ENCODE results near the gene LRTM2.
A peak's percentile ranks its signal among the peaks of the same experiment; 100 is the strongest.

LRTM2 gene

DNA sequence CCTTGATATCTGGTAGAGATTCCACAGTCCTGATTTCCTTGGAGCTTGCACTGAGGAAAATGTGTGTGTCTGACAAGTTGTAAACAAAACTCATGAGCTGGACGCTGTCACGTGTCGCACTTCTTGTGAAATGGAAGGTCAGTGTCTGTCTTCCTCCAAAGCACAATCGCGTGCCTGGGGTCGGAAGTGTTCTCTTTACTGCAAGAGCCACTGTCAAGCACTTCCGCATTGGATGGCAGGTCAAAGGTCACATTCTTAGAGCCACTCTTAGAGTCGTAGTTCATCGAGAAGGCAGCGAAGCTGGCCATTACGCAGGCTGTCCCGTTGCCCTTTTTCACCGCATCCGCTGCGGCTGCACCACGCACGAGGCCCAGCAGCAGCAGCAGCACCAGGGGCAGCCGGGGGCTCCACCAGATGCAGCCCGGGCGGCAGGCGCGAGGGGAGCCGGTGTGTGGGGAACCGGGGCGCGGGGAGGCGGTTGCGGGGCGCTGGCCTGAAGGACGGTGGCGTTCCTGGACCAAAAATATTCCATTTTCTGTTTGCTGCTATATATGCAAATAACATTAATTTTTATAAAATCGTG lies 45.0 kb downstream of the LRTM2 start:
- DNase-seq (ENCODE audit: low spot score), result no peak

DNA sequence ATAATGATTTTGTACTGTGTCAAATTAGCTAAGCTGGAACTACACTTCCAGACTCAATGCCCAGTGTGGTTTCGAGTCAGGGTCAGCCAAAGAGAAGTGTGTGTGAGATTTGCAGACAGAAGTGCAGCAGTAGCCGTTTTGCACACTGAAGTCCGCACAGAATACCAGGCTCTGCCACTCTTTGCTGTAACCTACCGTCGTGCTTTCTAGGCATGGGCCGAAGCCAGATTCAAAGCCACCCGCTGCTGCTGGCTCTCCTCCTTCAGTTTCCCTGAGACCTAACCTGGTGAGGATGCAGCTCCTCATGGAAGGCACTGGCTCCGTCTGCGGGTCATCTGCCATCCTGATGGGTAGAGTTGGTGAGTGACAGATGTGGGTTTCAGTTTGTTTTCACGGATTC lies 48.8 kb downstream of the LRTM2 start:
- no peak for DNase-seq (ENCODE audit: low spot score)

GRCh38 chr12:1870086-1870485 lies 49.7 kb downstream of the LRTM2 start:
- DNase-seq (ENCODE audit: low spot score), result no peak

GRCh38 chr12:1870998-1871917 lies 50.9 kb downstream of the LRTM2 start:
- no peak for DNase-seq (ENCODE audit: low spot score)

DNA sequence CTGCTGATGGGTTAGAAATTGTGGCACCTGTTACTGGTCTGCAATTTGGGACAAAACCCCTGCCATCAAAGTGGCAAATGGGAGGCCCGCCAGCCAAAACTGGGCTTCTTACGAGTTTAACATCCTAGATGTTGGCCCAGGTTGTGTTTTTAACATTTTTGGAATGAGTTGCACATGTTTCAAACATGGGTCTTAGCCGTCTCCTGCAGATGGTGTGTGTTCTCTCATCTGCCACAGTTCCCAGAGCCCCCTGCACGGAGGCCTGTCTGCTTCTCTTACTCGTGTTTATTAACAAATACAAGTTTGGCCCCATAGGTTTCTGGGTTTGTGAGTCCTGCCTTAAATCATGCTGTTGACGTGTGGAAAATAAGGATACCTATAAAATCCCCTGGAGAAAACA lies 51.6 kb downstream of the LRTM2 start:
- no peak for DNase-seq (ENCODE audit: low spot score)

- no peak for DNase-seq (ENCODE audit: low spot score)
These were observed 52.1 kb downstream of the LRTM2 start for GRCh38 chr12:1872448-1872847.

DNA sequence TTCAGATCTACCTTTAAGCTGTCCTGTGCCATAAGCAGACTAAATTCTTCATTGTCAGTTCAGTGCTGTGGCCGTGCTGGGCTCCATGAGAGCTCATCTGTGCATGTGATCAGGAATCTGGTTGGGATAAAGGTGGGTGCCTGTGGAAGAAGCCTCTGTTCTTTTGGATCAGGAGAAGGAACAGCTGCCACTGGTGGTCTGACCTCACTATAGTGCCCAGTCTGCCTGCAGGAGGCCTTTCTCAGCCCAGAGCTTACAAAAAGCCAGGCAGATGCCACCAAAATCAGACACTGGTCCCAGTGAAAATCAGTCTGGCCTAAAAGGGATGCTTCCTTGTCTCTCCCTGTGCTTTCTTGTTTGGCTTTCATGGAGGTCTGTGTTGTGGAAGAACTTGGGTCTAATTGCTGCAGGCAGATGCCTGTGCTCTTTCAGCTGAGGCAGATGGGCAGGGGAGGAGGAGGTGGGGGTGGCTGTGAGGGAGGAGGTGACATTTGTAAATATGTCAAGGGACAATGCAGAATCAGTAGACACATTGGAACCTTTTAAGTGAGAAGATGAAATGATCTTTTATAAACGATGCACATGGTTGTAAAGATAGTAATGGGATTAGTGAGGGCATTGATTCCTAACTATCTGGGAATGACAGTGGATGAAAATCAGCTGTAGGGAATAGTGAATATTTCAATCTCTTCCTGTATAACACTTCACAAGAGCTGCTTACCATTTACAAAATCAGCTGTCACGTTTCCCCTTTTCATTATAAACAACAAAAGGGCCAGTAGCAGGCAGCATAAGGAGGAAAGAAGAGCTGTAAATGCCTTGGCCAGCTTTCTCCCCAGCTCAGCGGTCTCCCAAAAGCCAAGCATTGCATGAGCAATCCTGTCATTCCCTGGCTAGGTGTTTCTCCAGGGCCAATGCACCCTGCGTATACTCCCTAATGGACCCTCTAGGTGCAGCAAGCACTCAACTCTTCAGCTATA lies 53.5 kb downstream of the LRTM2 start:
- no peak for DNase-seq (ENCODE audit: low spot score)

DNA sequence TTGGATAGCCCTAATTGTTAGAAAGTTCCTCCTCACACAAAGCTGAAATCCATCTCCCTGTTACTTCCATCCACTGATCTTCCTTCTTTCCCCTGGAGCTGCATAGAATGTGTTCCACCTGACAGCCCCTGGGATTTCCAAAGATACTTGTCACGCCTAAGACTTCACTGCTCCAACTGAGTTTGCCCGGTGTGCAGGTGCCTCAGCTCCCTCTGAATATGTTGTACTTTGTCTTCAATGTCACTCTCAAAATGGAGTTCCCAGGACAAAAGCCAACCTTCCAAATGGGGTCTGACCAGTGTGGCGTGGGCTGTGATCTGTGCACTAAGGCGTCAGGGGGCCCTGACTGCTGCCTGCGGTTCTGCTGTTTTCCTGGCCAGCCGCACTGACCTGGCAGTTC lies 55.2 kb downstream of the LRTM2 start:
- DNase-seq (ENCODE audit: low spot score), result peak; percentile 3

DNA sequence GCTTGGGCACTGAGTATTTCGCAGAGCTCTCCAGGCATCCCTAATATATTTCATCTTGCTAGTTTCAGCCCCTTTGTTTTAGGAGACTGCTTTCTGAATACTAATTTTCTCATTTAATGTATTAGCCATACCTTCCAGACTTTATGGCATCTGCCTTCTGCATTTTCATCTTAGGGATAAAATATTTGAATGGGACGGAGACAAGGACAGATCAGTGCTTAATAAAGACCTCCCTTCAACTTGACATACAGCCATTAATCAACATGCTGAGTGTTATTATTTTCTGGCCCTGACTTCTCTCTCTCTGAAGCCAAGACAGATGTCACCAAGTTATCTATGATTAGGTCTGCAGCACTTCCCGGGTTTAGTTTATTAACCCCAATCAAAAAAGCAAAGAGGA lies 55.7 kb downstream of the LRTM2 start:
- no peak for DNase-seq (ENCODE audit: low spot score)

GRCh38 chr12:1877169-1877878 lies 57.0 kb downstream of the LRTM2 start:
- peak; percentile 2 for DNase-seq (ENCODE audit: low spot score)

DNA sequence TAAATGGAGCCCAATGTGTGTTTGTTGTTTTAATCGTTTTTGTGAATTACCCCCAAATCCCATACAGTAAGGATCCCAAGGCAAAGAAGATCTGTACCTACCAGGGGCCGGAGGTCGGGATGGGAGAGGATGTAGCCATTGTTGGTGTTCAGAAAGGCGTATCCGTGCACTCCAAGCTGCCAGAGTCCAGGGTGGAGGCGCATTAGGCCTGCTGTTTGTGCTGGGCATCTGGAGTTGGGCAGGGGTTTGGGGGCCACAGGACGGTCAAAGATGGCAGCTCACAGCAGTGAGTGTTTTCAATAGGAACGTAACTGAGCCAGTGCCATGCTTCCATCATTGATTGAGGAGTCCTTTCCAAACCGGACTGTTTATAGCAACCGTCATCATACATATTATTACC lies 57.8 kb downstream of the LRTM2 start:
- peak; percentile 4 for DNase-seq (ENCODE audit: low spot score)

DNA sequence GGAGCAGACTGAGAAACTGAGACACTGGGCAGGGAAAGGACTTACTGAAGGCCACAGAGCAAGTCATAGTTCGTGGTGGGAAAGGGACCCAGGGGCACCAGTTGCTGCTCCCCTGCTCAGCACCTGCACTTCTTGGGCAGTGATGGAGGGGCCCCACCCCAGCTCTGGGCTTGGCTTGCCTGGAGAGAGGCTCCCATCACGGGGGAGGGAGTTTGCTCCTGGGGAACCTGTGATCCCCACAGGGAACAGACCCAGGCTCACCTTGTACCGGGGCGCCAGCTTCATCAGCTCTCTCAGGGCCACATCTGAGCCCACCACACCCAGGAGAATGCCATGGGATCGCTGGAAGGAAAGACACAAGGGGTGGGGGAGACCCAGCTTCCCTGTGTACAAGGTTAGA lies 58.3 kb downstream of the LRTM2 start:
- peak; percentile 6 for DNase-seq (ENCODE audit: low spot score)

DNA sequence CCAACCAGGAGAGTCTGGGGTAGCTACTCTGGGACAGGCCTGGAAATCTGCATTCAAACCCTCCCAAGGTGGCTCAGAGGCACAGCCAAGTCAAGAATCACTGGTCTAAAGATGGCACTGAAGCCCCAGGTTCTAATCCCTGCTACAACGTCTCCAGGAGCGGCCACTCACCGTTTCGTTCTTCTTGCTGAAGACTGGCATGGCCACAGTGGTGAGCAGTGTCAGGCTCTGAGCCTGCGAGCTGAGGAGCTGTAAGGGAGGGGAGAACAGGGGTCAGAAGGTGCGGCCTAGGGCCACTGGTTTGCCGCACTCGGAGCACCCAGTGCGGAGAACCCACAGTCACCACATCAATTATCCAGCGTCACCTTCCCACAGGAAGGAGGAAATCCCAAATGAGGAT lies 59.3 kb downstream of the LRTM2 start:
- DNase-seq (ENCODE audit: low spot score), result no peak

DNA sequence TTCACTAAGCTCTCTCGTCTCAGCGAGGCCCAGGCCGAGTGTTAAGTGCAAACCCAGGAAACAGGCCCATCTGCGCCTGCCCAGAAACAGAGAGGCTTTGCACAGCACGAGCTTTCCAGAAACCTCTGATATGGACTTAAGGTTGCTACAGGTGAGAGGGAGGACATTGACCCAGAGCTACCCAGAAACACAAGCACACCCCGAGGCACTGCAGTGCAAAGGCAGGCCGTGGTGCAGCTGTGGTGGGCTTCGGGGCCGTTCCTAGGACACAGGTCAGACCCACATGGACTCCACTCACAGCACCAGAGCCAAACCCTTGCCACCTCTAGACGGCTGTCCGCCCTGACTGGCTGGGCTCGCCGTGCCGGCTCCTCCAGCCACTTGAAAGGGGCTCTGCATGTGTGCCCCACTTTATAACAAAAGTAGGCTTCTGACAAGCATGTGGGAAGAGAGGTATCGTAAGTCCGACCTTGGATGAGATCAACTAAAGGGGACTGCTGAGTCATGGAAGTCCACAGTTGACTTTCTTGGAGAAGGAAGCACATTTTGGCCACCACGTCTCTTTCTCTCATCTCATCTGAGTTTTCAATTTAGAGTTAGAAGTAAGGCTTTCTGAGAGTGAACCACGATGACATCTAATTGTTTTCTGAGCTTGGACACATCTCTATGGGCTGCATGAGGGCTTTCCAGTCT lies 59.9 kb downstream of the LRTM2 start:
- peak; percentile 2 for DNase-seq (ENCODE audit: low spot score)

DNA sequence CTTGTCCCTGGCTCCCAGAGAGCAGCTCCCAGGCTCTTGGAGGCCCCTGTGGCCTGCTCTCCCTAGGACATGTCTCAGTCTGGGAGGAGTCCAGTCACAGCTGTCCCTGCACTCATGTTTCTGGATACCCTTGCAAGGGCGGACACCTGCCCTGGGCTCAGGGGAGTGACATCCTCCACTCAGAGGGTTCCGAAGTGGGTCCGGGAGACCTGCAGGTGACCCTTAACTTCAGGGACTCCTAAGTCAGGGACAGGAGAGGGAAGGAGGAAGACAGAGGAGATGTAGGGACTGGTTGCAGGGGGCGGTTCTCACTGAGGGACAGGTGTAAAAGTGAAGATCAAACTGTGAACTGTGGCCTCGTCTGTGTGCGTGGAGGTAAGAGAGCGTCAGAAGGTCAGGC lies 60.5 kb downstream of the LRTM2 start:
- DNase-seq (ENCODE audit: low spot score), result peak; percentile 1

DNA sequence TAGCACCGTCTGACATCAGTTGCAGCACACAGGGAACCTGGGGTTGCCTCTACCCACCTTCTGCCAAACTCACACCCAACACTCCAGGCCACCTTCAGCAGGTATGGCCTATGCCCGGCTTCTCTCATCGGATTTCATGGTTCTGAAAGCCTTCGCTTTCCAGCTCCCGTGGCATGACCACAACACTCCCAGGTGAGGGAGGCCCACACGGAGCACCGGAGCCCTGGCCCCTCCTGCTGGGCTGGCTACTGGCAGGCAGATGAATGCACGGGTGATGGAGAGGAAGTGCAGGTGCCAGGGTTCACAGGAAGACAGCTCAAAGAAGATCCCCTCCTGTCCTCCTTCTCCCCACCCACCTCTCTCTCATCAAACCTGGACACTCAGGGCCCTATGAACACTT lies 60.9 kb downstream of the LRTM2 start:
- DNase-seq (ENCODE audit: low spot score), result peak; percentile 1

DNA sequence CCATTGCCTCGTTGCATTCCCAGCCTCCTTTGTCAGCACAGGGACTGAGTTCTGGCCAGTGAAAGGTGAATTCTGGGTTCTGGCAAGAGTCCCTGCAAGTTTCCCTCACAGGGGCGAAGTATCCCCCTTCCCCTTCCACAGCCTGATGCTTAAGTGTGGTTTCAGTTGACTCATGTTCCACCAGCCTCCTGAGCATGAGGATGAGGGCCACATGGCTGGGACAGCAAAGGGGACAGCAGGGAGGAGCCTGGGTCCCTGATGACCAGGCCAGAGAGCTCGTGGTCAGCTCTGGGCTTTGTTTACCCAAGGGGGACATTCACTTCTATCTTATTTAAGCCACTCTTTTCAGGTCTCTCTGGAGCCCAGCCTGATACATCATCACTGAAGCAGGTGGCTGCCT lies 61.6 kb downstream of the LRTM2 start:
- no peak for DNase-seq (ENCODE audit: low spot score)

DNA sequence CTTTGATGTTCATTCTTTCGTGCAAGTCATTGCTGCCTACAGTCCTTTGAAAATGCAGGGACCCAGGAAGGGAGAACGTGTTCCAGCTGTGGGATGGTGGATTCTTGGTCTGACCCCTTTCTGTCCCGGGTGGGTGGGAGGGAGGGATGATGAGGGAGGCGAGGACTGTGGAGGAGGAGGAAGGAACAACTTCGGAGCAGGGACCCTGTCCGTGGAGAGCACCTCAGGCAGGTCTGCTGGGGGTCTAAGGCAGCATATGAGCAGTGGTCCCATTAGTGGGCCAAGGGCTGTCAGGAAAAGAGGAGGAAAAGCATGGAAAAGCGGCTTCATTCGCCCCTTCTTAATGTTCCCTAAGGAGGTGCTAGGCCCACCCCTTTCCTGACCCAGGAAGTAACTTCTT lies 62.0 kb downstream of the LRTM2 start:
- DNase-seq (ENCODE audit: low spot score), result no peak

DNA sequence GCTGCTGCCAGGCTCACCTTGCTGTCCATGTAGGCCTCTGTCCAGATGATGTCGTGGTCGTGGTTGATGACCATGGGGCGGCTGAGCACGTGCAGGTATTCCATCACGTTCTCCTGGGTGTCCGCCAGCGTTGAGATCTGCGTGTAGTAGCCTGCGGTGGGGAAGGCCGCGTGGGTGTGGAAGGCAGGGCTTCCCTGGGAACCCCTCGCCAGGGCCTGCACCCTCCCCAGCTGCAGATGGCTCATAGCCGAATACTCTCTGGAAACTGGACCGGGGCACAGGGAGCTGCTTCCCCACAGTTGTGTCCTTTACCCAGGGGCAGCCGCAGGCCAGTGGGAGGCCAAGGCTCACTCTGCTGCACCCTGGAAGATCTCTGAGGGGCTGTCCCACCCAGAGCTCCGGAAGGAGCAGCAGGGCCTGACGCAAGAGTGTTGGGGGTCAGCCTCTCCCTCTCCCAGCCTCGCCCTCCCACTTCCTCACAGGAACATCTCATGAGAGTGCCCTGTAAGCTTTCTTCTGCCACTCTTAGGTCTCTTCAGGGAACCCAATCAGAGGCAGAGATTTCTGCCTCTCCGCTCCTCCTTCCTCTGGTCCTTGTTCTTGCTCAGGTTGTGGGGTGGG lies 62.6 kb downstream of the LRTM2 start:
- DNase-seq (ENCODE audit: low spot score), result no peak

GRCh38 chr12:1883513-1883912 lies 63.1 kb downstream of the LRTM2 start:
- DNase-seq (ENCODE audit: low spot score), result no peak

- DNase-seq (ENCODE audit: low spot score), result no peak
These were observed 64.3 kb downstream of the LRTM2 start for GRCh38 chr12:1884651-1885050.

Measured in iPS-NIHi11 (cell line).